NCI-H1417 (cell line): ENCODE data around the gene NFIA.

Experiments used
- DNase-seq, 3 experiments: peaks; one replicate each; lab custom pipeline; 2025; lab: John Stamatoyannopoulos, UW

The NFIA gene

DNA sequence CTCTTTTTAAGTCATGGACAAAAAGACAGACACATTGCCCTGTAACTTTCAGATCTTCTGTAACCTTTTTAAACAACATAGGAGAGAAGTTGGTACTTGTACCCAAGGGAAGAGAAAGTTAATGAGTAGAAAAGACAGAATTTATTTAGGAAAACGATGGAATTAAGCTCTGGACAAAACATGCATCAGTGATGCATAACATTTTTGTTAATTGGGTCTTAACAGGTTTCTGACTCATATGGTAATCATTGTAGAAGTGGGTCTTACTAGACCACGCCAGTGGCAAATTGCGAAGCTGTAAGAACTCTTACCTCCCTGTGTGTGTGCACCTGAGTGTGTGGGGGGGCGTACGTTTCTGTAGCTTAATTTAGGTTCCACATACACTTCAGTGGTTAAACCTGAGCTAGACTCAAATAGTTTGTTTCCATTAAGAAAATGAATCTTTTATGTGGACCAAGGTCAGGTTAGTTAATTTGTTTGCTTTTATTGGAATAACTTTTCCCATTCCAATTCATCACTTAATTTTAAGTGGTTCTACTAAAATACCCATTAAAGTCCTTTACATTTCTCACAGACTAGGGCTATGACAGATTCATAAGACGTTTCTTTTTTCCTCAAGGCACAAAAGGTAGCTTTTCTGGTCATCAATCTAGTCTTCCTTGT lies 48.1 kb downstream of the NFIA start:
- DNase-seq = no peak

DNA sequence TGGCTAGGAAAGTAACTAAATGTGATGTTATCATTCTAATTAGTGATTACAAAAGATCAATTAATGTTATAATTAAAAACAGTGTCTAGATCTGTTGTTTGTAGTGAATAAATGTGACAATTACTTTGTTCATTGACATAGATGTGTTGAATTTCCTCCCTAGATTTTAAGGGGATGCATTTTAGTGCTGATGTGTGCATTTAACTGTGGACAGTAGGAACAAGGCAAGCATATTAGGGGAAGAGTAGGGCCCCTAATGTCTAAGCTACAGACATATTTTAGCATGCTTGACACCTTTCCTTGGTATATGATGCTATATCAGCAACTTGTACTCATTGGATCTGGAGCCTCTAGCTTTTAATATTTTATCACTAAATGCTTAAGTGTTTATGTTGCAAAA lies 48.9 kb downstream of the NFIA start:
- no peak for DNase-seq

DNA sequence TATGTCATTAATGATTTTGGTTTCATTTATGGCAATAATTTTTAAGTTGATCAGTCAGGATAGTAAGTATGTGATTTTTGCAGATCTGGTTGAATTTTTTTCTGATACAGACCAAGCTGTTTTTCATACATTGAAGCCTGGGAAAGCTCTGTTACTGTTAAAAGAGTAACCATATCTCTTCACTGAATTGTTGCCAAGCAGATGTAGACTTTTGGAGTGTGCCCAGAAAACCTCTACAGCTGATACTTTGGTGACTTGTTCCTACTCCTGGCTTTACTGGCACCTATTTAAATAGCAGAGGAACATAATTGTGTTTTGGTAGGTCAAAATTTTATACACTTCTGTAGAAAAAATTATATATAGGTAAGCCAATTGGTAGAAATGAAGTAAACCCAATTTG lies 49.4 kb downstream of the NFIA start:
- no peak for DNase-seq

DNA sequence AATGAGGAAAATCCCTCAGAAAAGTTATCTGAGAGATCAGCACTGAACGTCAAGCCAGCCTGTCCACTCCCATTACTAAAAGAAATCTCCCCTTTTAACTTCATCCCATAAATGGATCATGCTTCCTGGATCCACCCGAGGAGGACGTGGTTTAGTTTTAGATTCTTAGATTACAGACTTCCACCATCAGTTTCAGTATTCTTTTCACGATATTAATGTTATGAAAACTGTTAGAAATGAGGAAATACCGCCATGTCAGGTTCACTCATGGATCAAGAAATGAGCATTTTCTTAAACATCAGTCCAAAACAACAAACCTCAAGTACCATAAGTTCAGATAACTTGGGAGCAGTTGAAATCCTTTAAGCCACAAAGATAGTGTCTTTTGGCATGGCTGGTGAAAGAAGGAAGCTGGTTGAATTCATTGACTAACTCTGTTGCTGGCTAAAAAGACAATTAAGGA lies 49.8 kb downstream of the NFIA start:
- no peak for DNase-seq

DNA sequence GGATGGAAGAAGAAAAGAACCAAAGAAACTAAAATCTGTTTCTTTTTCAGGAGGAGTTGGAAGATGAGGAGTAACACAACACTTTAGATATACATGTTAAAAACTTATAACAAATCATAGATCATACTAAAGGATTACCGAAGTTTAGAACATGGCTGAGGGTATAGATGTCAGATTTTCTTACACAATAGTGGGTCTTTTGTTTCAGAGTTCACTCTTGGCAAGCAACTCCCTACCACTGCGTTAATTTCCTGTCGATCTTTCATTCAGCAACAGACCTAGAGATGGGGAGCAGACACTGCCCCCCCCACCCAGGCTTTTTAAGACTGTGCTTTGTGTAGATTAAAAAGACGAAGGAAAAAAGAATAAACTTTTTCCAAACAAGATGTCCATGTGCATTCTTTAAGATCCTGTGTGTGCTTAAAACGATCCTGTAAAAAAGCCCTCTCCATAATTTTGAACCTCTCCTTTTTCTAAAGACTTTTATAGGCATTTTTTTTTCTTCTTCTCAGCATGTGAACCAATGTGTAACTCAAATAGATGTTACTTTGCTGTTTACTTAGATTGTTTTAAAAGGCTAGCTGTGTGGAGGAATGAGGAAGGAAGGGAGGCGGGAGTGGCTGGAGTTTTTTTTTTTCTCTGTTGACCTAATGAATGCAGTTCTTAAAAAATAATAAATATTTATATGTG lies 50.4 kb downstream of the NFIA start:
- no peak for DNase-seq

DNA sequence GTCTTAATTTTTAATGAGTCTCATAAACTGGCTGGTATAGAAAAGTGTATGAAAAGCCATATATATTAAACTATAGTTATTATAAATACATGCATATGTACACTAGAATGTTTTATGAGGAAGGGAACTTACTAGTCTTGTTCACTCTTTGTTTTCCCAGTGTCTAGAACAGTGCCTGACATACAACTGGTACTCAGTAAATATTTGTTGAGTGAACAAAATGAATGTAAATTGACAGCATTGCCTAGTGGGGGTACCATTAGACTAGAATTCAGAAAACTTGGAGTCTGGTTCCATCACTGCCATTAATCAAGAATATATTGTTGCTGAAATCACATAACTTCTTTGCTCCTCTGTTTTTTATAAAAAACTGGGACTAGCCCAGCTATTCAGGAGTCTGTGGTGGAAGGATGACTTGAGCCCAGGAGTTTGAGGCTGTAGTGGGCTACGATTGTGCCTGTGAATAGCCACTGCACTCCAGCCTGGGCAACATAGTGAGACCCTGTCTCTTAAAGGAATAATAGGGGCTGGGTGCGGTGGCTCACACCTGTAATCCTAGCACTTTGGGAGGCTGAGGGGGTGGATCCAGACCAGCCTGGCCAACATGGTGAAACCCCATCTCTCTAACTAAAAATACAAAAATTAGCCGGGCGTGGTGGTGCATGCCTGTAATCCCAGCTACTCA lies 51.1 kb downstream of the NFIA start:
- DNase-seq = no peak

DNA sequence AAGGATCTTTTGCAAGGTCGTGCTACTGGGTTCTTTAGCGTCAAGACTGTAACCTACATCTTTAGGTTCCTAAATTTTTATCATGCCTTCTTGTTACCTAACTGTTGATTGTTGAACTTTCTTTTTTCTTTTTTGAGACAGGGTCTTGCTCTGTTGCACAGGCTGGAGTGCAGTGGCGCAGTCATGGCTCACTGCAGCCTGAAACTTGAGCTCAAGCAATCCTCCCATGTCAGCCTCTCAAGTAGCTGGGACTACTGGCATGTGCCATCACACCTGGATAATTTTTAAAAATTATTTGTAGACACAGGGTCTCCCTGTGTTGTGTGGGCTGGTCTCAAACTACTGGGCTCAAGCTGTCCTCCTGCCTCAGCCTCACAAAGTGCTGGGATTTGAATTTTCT lies 52.9 kb downstream of the NFIA start:
- peak in 1 of 3 experiments; percentile 47 for DNase-seq

DNA sequence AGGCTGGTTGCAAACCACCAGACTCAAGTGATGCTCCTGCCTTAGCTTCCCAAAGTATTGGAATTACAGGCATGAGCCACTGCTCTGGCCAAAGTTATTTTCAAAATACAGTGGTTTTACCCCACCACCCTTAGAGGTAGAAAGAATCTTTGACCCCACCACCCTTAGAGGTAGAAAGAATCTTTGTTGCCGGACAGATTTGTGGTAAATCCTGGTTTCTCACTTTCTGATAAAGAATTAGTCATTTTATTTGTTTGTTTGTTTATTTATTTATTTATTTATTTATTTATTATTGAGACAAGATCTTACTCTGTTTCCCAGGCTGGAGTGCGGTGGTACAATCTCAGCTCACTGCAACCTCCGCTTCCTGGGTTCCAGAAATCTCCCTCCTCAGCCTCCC lies 55.9 kb downstream of the NFIA start:
- no peak for DNase-seq

DNA sequence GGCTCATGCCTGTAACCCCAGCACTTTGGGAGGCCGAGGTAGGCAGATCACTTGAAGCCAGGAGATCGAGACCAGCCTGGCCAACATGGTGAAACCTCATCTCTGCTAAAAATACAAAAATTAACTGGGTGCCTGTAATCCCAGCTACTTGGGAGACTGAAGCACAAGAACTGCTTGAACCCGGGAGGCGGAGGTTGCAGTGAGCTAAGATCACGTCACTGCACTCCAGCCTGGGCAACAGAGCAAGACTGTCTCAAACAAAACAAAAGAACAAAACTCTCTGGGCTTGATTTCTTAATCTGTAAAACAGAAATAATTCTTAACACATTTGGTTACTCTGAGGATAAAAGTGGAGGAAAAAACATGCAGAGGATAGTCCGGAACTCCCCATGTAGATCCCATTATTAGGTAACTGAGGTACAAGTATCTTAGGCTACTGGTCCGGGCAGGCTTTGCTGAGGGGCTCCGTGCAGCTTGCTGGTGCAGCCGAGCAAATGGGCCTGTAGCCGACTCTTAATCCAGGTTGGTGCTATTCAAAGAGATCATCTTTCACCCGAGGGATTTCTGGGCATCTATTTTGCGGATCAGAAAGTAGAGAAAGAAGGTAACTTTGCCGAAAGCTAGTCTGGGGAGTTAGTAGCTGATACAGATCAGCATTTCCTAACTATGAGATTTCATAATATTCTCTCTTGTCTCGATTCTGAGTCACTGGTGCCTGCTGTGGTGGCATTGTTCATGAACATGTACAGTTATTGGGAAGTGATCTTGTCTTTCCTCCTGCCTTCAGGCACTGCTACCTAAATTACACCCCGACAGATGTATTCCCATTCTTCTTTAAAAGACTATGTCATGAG lies 56.8 kb downstream of the NFIA start:
- peak in 1 of 3 experiments; percentile 36 for DNase-seq

DNA sequence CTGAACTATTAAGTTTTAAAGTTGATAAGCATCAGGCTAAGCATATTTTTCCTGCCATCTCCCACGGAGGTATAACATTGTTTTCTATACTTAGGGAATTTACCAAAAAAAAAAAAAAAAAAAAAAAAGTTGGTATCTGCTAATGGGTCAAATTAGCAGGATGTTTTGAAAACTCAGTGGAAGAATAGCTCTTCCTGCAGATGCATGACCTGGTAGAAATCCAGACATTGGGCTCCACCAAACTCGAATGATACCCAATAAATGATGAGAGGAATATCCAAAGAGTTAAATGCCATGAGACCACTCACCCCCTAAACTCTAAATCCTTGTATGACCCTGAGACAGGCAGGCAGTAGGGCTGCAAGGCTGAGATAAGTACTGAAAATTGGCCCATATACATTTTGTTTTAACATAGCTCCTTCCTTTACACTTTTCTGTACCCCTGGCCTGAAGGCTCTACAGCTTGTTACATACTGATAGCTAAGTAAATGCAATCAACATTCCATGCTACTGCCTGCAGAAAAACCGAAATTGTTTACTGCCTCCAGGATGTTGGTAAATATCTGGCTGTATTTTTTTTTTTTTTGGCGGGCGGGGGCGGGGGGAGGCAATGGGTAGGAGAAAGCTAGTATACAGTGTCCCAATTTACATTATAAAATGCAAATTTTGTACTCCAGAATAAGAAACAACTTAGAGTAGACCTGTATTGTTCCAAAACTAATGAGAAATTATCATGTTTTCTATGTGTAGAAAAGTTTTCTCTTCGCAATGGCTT lies 57.6 kb downstream of the NFIA start:
- DNase-seq = no peak

DNA sequence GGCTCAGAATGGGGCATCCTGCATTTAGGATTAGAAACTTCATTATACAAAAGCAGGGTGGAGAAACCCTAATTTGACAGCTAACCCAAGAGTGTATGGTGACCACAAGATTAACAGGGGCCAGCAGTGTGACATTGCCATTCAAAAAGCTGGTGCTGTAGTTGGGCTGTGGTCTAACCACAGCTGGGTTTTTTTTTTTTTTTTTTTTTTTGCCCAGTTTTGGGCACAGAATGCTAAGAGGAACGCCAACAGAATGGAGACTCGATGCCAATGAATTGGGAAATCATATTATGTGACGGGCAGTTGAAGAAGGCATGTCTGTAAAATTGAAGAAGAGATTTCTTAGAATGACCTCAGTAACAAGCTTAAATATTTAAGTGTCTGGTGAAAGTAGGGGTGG lies 58.4 kb downstream of the NFIA start:
- no peak for DNase-seq

DNA sequence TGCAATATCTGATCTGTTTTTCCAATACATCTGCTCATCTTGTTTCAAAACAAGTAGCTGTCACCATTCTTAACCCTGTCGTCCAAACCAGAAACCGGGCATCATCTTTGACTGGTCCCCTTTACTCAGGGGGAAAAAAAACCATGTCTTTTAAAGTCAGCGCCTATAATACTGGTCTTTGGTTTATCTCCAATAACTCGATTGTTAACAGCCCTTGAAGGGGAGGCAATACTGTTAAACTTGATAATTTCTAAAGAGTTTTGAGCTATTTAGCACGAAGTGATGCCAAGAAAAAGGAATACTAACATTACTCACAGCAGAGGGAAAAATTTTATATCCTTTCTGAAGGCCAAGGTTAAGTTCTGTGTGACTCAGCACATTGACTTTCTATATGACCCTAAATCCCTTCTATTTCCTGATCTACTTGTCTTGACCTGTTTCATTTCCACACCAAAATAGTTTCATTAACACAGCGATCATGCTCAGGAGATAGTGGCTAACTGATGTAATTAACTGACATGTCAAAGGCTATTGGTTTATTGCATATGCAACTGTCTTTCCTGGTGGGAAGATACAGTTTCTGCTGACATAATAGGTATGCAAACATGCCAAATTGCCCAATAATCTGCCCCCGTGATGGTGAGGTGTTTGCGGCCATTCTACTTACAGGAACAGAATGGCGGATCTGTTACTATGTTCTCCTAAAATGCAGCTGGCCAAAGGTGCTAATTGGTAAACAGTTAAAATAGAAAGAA lies 59.1 kb downstream of the NFIA start:
- peak in 2 of 3 experiments; percentile 33 to 69 for DNase-seq

DNA sequence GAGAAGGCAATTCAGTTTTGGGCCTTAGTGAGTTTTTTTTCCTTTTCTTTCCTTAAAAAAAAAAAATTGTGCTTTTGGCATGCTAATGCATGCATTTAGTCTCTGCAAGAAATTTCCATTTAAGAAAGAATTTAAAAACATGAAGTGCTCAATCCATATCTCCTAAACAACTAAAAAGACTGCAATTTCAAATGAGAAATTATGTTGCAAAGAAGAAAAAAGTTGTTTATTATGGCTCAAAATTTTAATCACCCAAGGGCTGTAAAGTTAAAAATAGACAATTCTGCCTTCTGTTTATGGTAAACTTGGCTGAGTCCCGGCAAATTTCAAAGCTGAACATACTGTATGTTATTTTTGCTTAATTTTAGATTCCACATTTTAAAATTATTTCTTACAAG lies 59.7 kb downstream of the NFIA start:
- no peak for DNase-seq

DNA sequence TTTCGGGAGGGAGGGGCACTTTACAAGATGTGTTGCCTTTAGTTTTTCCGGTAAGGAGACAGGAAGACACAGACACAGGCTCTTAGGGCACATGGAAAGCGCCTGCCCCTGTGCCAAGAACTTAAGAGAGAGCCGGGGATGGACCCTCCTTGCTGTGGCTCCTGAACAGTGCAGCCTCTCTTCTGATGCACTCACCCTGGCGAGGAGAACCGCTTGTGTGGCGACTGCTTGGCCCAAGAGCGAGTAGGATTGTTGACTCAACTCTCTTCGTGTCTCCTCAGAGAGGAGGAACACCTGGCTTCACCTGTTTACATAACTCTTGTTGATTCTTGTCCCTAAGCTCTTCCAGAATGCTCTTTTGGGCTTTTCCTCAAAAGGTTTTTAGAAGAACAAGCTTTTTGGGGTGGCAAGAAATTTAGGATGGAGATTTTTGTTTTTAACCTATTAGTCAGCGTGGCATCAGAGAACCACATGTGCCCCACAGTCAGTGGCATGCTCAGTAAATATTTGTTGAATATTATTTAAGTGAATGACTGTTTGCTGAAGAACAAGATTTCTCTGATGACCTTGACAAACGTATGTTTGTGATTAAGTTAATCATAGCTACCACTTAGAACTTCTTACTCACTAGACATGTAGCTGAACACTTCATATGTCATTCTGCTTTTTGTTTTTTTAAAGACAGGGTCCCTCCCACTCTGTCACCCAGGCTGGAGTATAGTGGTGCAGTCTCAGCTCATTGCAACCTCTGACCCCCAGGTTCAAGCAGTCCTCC lies 60.6 kb downstream of the NFIA start:
- DNase-seq = peak; percentile 31 to 73 (median 51)

DNA sequence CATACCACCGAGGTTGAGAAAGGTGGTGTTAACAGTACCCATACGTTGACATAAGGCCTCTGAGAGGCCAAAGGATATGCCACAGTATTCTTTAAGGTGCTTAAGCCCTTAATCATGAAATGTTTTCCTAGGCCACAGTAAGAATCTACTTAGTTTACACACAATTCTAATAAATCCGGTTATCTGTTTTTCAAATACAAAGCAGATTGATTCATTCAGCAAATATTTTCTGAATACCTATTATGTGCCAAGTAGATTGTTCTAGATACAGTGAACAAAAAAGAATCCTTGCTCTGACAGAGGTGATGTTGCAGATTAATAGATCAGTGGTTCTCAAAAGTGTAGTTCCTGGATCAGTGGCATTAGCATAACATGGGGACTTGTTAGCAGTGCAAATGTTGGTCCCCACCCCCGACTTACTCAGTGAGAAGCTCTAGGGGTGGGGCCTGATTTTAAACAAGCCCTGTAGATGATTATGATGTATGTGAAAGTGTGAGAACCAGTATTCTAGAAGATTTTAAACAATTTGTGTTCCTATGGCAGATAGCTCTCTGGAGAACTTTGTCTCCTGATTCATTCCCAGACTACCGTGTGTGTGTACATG lies 61.6 kb downstream of the NFIA start:
- no peak for DNase-seq

DNA sequence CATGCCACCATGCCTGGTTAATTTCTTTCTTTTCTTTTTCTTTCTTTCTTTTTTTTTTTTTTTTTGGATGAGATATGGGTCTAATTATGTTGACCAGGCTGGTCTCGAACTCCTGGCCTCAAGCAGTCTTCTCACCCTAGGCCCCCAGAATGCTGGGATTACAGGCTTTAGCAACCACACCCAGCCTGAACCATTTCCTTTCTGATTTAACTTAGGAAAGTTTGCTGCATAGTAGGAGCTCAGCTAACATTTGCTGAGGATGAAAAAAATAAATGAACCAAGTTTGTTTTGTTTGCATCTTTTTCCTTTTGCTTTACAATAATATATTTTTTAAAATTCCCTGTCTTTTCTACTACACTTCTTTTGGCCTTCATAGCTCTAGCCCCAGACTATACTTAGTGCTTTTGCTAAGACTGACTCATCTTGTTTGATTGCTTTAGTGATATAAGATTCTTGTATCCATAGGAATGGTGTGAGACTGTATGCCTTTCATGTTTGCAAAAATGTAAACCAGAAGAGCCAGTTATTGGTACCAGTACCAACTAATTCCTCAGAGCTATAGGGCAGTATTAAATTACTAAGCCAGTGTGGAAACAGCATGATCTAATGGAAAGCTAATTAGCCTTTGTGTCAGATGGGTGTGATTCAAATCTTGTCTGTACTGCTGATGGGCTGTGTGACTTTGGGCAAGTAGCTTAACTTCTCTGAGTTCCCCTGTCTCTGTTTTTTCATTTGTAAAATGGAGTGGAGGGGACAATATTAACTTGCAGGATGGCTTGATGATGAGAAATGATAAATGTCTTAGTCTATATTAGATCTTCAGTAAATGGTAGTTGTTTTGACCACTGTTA lies 66.9 kb downstream of the NFIA start:
- DNase-seq = no peak

DNA sequence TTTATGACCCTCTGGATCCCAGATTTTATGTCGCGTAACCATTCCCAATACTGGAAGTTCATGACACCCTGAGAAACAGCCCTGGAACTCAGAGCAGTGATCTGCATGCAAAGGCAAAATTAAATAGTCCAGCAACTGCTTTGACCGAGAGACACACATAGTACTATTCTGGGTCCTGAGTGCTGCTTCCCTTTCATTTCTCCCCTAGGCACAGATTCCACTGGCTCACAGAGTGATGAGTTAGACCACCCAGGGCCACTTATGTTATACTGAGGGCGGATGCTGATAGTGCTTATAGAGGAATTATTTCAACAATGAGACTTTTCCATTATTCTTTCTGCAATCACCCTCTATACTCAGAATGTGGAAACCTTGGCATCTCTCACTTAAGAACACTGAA lies 69.2 kb downstream of the NFIA start:
- no peak for DNase-seq

DNA sequence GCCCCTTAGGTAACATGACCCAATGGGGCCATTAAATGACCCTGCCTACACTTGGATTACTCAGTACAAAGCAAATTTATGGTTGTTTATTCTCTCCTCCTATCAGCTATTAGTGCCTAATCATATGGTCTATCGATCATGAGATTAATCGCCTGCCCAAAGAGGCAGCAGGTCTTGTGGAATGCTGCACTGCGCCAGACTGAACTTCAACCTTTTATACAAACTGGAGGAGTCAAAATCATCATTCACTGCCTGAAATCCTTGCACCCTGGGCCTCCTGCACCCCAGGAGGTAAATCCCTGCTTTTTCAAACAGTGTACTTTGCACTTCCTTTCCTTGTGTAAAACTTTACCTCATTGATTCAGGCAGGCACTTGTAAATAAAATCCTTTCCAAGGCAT lies 69.7 kb downstream of the NFIA start:
- peak in 2 of 3 experiments; percentile 4 to 5 for DNase-seq
